Ishikawa (cell line): ENCODE measurements around the gene ASCL2.

Source experiments
- CEBPB ChIP-seq: IDR thresholded peaks from 2 replicates; pipeline ENCODE4 v1.6.1; 2012
- CREB1 ChIP-seq: IDR thresholded peaks from 2 replicates; pipeline ENCODE4 v1.6.1; 2012; ENCODE audit warnings: low read depth
- EGR1 ChIP-seq: IDR thresholded peaks from 2 replicates; pipeline ENCODE4 v1.6.1; 2012
- EP300 ChIP-seq: IDR thresholded peaks from 2 replicates; pipeline ENCODE4 v1.6.1; 2012; ENCODE audit warnings: borderline replicate concordance
- FOXM1 ChIP-seq: IDR thresholded peaks from 2 replicates; pipeline ENCODE4 v1.6.1; 2012; ENCODE audit warnings: low read depth, borderline replicate concordance
- NFIC ChIP-seq: IDR thresholded peaks from 2 replicates; pipeline ENCODE4 v1.6.1; 2012
- RAD21 ChIP-seq: IDR thresholded peaks from 2 replicates; pipeline ENCODE4 v1.6.1; 2012; ENCODE audit warnings: low read depth
- TAF1 ChIP-seq: IDR thresholded peaks from 2 replicates; pipeline ENCODE4 v1.6.1; 2012; ENCODE audit warnings: low read depth, mild to moderate bottlenecking
- TCF12 ChIP-seq: IDR thresholded peaks from 2 replicates; pipeline ENCODE4 v1.6.1; 2012; ENCODE audit warnings: low read depth
- TEAD4 ChIP-seq: IDR thresholded peaks from 2 replicates; pipeline ENCODE4 v1.6.1; 2012
- YY1 ChIP-seq: IDR thresholded peaks from 2 replicates; pipeline ENCODE4 v1.6.1; 2012; ENCODE audit warnings: low read depth
- ZBTB7A ChIP-seq: IDR thresholded peaks from 2 replicates; pipeline ENCODE4 v1.6.1; 2012; ENCODE audit warnings: low read depth
- TF ChIP-seq, protein P1 (sequence below): IDR thresholded peaks from 2 replicates; pipeline ENCODE4 v1.6.1; 2012
- TF ChIP-seq, protein P2 (sequence below): IDR thresholded peaks from 2 replicates; pipeline ENCODE4 v1.6.1; 2012; ENCODE audit warnings: low read depth, mild to moderate bottlenecking

DNA sequence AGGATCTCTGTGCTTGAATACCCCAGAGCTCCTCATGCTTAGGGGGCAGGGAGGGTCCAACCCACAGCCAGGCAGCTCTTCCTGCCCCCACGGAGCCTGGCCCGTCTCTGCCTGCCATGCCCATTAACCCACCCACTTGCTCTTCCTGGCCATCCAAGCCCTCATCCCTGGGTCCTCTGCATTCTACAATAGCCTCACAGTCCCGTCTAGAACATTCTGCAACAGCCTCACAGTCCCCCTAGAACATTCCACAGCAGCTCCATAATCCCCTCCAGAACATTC lies 46.5 kb upstream of the ASCL2 start:
- TF ChIP-seq CREB1 (no peak), CEBPB (no peak), EP300 (no peak), TAF1 (no peak), RAD21 (no peak), ZBTB7A (no peak), YY1 (no peak), NFIC (no peak), TEAD4 (no peak), FOXM1 (no peak), EGR1 (no peak), TCF12 (no peak)
- TF ChIP-seq, protein P1, sequence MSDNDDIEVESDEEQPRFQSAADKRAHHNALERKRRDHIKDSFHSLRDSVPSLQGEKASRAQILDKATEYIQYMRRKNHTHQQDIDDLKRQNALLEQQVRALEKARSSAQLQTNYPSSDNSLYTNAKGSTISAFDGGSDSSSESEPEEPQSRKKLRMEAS: no peak
- TF ChIP-seq, protein P2, sequence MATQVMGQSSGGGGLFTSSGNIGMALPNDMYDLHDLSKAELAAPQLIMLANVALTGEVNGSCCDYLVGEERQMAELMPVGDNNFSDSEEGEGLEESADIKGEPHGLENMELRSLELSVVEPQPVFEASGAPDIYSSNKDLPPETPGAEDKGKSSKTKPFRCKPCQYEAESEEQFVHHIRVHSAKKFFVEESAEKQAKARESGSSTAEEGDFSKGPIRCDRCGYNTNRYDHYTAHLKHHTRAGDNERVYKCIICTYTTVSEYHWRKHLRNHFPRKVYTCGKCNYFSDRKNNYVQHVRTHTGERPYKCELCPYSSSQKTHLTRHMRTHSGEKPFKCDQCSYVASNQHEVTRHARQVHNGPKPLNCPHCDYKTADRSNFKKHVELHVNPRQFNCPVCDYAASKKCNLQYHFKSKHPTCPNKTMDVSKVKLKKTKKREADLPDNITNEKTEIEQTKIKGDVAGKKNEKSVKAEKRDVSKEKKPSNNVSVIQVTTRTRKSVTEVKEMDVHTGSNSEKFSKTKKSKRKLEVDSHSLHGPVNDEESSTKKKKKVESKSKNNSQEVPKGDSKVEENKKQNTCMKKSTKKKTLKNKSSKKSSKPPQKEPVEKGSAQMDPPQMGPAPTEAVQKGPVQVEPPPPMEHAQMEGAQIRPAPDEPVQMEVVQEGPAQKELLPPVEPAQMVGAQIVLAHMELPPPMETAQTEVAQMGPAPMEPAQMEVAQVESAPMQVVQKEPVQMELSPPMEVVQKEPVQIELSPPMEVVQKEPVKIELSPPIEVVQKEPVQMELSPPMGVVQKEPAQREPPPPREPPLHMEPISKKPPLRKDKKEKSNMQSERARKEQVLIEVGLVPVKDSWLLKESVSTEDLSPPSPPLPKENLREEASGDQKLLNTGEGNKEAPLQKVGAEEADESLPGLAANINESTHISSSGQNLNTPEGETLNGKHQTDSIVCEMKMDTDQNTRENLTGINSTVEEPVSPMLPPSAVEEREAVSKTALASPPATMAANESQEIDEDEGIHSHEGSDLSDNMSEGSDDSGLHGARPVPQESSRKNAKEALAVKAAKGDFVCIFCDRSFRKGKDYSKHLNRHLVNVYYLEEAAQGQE: no peak
